B cell (primary cell): Measurements from ENCODE around the gene GPR89B.
A peak's percentile ranks its signal among the peaks of the same experiment; 100 is the strongest.

Source experiments
- EZH2 ChIP-seq: IDR thresholded peaks from 2 replicates; pipeline ENCODE4 v1.6.1; 2012; ENCODE audit warnings: borderline replicate concordance, low read depth, mild to moderate bottlenecking, moderate library complexity, low read length; ENCODE audit not compliant: insufficient read depth, poor library complexity, severe bottlenecking
- TF ChIP-seq, protein P1 (sequence below): fragments of 200-600 bp; IDR thresholded peaks from one replicate; pipeline ENCODE4 v1.8.0; 2022; ENCODE audit warnings: antibody characterized with exemption, mild to moderate bottlenecking

GRCh38 chr1:147892731-147893214, 35.4 kb upstream of the GPR89B start:
- TF ChIP-seq, protein P1, sequence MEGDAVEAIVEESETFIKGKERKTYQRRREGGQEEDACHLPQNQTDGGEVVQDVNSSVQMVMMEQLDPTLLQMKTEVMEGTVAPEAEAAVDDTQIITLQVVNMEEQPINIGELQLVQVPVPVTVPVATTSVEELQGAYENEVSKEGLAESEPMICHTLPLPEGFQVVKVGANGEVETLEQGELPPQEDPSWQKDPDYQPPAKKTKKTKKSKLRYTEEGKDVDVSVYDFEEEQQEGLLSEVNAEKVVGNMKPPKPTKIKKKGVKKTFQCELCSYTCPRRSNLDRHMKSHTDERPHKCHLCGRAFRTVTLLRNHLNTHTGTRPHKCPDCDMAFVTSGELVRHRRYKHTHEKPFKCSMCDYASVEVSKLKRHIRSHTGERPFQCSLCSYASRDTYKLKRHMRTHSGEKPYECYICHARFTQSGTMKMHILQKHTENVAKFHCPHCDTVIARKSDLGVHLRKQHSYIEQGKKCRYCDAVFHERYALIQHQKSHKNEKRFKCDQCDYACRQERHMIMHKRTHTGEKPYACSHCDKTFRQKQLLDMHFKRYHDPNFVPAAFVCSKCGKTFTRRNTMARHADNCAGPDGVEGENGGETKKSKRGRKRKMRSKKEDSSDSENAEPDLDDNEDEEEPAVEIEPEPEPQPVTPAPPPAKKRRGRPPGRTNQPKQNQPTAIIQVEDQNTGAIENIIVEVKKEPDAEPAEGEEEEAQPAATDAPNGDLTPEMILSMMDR: peak; percentile 100
- no peak for TF ChIP-seq EZH2
